SU-DHL-6 (cell line): Measurements from ENCODE around the gene CCDC88A.

Source experiments
- EZH2phosphoT487 ChIP-seq: fragments of 200-600 bp; sonication (generic), shearing (Covaris generic); conservative IDR thresholded peaks from 2 replicates; pipeline ENCODE4 v1.6.1; 2018; ENCODE audit warnings: mild to moderate bottlenecking, antibody characterized with exemption, low read length, moderate library complexity, mixed read lengths
- TF ChIP-seq, protein P1 (sequence below): fragments of 200-600 bp; sonication (generic); IDR thresholded peaks from one replicate; pipeline ENCODE4 v1.5.1; 2017; ENCODE audit warnings: antibody characterized with exemption, mild to moderate bottlenecking, low read length, moderate library complexity; ENCODE audit not compliant: insufficient read depth, poor library complexity, severe bottlenecking

DNA sequence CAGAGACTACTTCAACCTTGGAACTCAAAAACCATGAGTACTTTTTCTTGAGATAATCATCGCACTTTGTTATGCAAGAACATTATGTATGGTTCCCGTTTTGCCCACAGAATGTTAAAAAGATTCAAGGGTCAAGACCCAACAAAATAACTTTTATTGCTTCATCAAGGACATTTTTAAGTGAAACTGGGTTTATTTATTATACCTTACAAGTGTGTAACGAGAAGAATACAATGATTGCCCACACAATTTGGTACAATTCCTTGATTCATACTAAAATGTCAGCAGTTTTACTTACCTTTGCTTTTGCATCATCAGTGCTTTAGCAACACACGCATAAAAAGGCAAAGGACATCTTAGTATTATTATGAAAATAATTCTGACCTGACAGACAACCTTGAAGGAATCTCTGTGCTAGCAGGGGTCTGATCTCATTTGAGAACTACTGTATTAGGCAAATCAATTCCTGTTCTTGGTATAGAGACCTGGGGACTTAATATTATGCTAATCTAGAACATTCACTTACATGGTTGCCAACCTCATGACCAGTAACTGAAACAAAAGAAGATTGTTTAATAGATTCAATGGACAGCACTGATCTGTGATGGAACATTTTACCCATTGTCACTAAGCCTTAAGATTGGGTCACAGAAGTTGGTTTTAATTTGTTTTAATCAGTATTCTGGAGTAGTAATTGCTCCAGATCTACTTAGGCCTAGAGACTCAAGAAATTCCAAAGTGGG lies 16.2 kb downstream of the CCDC88A start:
- TF ChIP-seq EZH2phosphoT487 = no peak
- TF ChIP-seq, protein P1, sequence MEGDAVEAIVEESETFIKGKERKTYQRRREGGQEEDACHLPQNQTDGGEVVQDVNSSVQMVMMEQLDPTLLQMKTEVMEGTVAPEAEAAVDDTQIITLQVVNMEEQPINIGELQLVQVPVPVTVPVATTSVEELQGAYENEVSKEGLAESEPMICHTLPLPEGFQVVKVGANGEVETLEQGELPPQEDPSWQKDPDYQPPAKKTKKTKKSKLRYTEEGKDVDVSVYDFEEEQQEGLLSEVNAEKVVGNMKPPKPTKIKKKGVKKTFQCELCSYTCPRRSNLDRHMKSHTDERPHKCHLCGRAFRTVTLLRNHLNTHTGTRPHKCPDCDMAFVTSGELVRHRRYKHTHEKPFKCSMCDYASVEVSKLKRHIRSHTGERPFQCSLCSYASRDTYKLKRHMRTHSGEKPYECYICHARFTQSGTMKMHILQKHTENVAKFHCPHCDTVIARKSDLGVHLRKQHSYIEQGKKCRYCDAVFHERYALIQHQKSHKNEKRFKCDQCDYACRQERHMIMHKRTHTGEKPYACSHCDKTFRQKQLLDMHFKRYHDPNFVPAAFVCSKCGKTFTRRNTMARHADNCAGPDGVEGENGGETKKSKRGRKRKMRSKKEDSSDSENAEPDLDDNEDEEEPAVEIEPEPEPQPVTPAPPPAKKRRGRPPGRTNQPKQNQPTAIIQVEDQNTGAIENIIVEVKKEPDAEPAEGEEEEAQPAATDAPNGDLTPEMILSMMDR = no peak
